HG03066 (cell line): ENCODE data around the gene NAALADL1.
"Not testable (repeated sequence)": the region's sequence is repeated elsewhere in the genome, so short reads cannot be mapped to it uniquely, and the experiment has no call there.

ENCODE experiments used
- ATAC-seq: cut with Tn5 transposase; IDR thresholded peaks from one replicate; pipeline ENCODE4 v1.9.1; 2021; ENCODE audit warnings: low read depth; ENCODE audit not compliant: unreplicated experiment

Gene NAALADL1

GRCh38 chr11:65017937-65018336 lies 40.4 kb downstream of the NAALADL1 start:
- ATAC-seq: no peak

- ATAC-seq: no peak
These were observed 41.6 kb downstream of the NAALADL1 start for GRCh38 chr11:65016705-65017104.

GRCh38 chr11:65014726-65015227 lies 43.6 kb downstream of the NAALADL1 start:
- peak; percentile 5 for ATAC-seq

- ATAC-seq: peak; percentile 64
These were observed 44.2 kb downstream of the NAALADL1 start, which contains the start of gene ARL2 for GRCh38 chr11:65013888-65014725. TSS of gene ARL2 (plus strand) at chr11:65014160. CDS start at chr11:65014208, 48 bp downstream.

GRCh38 chr11:65013130-65013887 lies 45.0 kb downstream of the NAALADL1 start:
- peak; percentile 71 for ATAC-seq

- ATAC-seq: no peak
These were observed 49.5 kb downstream of the NAALADL1 start for GRCh38 chr11:65008873-65009272.

GRCh38 chr11:65008016-65008415 lies 50.3 kb downstream of the NAALADL1 start:
- ATAC-seq: no peak

- ATAC-seq: not testable (repeated sequence)
These were observed 54.4 kb downstream of the NAALADL1 start for GRCh38 chr11:65003968-65004367.

GRCh38 chr11:65003282-65003681 lies 55.1 kb downstream of the NAALADL1 start:
- ATAC-seq: no peak

GRCh38 chr11:65002706-65003105 lies 55.6 kb downstream of the NAALADL1 start:
- ATAC-seq: no peak

GRCh38 chr11:64999478-64999877 lies 58.9 kb downstream of the NAALADL1 start:
- no peak for ATAC-seq

- no peak for ATAC-seq
These were observed 59.5 kb downstream of the NAALADL1 start for GRCh38 chr11:64998690-64999431.

- ATAC-seq: no peak
These were observed 60.2 kb downstream of the NAALADL1 start for GRCh38 chr11:64998141-64998540.

GRCh38 chr11:64996710-64997380 lies 61.5 kb downstream of the NAALADL1 start, which contains the start of gene BATF2:
TSS of gene BATF2 (minus strand) at chr11:64996971. CDS start at chr11:64996914, 57 bp downstream.
- no peak for ATAC-seq

- ATAC-seq: no peak
These were observed 62.0 kb downstream of the NAALADL1 start for GRCh38 chr11:64996327-64996709.
